Activated CD4-positive, alpha-beta T cell treated with anti-CD3 and anti-CD28 coated beads, Interleukin-2, amount 50 U/mL, for 4 hours (primary cell): ENCODE results near the gene MAP3K12.

Source experiments
- DNase-seq, 2 experiments: peaks; one replicate each; pipeline ENCODE4 v3.0.0-alpha.2; 2020

MAP3K12 gene

DNA sequence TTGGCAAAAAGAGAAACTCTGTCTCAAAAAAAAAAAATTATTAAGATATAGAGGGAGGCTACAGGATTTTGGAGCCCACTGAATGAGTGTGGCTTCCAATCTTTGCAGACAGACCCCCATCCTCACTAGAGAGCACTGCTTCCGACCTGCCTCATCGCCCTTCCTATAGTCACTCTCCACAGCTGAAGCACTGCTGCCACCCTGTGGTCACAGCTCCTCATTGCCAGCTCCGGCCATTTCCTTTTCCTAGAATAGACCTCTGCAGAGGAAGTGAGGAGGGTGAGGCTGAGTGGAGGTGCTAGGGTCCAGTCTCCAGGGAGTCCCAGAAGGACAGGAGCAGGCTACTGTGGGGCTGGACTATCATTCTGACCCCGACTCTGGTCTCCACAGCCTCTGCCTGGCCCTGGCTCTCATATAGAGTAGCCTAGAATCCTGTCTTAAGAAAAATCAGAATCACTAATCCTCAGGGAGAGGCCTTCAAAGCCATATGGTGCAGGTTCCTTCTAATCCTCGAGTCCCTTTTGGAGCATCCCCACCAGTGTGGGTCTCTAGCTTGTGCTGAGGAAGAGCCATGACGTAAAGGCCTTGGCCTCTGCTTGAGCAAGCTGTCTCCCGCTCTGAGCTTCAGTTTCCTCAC lies 9.4 kb upstream of the MAP3K12 start:
- DNase-seq: peak; percentile 80

DNA sequence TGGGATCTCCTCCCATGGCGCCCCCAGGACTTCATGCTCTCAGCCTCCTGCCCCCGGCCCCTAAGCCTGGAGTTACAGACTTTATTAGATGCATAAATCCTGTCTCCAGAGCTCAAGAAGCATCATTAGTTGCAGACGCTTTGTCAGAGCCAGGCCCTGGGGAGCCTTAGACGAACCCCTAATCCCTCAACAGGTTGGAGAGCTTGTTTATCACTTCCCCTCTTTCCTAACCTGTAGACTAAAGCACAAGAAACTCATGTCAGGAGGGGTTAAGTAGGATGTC lies 8.3 kb upstream of the MAP3K12 start:
- DNase-seq: no peak

DNA sequence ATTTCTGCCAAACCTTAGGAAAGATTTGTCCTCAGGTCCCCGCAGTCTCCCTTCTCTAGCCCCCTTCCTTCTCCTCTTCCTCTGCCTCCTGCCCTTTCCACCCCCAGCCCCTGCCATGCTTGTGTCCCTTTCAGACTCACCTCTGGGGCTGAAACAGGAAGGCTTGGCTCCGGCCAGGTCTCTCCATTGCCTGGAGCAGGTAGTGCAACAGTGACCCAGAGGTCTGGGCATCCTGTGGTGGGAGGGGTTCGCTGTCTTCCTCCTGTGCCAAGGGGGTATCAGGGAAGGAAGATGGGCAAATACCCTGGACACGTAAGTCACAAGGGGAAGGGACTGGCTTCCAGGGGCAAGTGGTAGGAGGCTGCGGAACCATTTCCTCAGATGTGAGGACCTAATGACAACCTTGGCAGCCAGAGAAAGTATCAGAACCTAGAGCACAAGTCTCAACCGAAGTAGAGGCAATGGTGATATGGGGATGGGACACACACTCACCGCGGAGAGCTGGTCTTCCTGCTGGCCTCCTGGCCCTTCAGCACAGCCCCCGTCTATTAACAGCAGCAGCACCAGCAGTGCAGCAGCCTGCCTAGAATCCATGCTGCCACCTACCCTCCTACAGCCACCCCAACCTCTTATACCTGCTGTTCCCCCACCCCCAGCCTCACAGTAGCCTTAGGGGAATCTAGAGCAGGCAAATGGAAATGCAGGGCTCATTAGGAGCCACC lies 7.8 kb upstream of the MAP3K12 start, which contains the start of gene NPFF:
NPFF (minus strand) TSS at position 604 of the 722 bp plus-strand sequence; CDS start at position 594, 10 bp downstream.
- DNase-seq: no peak

DNA sequence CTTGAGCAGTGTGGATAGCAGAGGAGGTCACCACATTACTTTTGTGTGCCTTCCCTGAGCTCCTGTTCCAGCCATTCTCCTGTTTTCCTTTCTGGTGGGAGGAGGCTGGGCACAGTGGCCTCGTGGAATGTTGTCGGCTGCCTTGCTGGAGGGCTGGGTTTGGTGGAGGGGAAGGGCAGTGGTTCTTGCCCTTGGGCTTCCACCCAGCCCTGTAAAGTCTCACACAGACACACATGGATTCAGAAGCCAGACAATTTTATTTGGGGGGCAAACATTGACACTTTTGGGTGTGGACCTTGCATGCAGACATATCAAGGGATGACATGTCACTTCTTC lies 7.2 kb upstream of the MAP3K12 start:
- no peak for DNase-seq

DNA sequence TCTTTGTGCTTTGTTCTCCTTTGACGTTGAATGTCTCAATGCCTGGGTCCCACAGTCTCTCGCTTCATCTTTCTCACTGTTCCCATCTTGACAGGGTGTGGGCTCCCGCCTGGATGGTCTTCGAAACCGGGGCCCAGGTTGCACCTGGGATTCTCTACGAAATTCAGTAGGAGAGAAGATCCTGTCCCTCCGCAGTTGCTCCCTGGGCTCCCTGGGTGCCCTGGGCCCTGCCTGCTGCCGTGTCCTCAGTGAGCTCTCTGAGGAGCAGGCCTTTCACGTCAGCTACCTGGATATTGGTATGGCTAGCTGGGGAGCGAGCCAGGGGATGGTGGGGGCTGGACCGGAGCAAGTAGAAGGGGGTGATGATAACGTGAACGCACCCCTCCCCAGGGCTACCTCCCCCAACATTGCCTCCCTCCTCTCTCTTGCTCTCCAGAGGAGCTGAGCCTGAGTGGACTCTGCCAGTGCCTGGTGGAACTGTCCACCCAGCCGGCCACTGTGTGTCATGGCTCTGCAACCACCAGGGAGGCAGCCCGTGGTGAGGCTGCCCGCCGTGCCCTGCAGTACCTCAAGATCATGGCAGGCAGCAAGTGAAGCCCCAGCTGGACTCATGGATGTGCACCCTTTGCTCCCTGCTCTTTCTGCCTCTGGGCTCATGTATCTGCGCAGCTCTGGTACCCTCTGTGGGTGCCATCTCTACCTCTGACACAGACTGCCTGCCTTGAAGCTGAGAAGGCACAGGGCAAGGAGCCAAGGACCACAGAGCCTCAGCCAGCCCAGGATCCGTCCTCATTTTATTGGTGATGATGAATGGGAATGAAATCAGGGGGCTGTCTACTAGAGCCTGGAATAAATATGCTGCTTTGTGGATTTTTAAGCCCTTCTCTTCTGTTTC lies 6.5 kb upstream of the MAP3K12 start:
- no peak for DNase-seq

DNA sequence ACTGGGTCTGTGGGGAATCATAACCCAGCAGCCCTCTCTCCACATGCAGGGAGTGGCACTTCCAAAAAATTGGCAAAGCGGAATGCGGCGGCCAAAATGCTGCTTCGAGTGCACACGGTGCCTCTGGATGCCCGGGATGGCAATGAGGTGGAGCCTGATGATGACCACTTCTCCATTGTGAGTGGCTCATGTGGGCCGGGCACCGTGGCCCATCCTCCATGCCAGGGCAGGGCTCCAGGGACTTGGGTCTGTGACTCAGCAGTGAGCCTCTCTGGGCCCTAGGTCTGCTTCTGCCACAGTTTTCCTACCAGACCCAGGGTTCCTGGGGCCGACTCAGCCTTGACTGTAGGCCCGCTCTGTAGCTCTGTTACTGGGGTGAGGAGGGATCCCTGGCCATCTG lies 5.8 kb upstream of the MAP3K12 start:
- no peak for DNase-seq

DNA sequence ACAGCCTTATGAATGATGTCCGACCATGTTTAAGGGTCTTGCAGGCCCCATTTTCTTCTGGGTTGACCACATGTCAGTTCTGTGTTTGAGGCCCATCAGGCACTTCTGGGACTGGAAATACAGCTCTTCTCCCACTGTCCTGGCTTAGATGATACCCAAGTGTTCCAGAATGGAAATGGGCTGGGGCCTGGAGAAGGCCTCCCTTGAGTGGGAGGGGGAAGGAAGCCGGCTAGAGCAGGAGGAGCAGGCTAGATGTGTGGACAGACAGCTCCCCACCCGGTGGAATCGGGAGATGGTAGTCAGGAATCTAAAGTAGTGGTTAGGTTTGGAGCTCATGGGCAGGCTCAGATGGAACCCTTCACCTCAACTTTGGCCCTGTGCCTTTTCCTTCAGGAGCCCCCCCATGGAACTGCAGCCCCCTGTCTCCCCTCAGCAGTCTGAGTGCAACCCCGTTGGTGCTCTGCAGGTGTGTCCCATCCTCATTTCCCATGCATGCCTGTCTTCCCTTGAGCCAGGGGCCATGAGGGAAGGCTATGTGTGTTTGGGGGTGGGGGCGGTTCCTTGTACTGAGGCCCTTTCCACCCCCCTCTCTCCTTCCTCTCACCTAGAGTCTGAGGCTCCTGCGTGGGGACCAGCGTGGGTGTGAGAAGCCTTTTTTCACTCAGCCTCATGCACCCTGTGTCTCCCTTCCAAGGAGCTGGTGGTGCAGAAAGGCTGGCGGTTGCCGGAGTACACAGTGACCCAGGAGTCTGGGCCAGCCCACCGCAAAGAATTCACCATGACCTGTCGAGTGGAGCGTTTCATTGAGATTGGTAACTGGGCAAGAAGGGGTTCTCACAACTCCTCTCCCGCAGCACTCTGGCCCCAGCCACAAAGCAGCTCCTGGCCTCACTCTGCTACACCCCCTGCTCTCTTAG lies 5.0 kb upstream of the MAP3K12 start:
- no peak for DNase-seq

DNA sequence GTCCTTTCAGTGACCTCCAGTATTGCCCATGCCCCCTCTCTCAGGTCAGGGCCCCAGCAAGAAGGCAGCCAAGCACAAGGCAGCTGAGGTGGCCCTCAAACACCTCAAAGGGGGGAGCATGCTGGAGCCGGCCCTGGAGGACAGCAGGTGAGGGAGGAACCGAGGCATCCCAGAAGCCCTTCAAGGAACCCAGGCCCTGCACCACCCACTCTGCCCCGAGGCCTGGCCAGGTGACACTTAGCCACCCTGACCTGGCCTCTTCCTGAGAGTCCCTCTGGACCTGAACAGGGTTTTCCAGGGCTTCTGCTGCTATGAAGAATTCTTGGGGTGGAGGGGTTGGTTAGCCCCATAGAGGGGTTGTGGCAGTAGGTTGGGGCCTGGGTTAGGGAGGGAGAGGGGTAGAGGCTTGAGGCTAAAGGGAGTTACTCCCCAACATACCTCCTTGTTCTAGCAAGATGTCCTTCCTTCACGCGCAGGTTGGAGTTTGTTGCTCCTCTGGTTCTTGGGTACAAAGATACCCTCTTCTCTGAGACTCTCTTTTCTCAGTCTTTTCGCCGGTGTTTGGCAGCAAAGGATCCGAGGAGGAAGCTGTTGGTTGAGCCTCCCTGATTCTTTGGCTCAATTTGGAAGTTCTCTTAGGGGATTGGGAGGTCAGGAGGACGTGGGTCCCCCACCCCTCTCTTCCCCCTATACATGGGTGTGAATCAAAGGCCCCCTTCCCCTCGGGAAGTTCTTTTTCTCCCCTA lies 3.9 kb upstream of the MAP3K12 start:
- no peak for DNase-seq

DNA sequence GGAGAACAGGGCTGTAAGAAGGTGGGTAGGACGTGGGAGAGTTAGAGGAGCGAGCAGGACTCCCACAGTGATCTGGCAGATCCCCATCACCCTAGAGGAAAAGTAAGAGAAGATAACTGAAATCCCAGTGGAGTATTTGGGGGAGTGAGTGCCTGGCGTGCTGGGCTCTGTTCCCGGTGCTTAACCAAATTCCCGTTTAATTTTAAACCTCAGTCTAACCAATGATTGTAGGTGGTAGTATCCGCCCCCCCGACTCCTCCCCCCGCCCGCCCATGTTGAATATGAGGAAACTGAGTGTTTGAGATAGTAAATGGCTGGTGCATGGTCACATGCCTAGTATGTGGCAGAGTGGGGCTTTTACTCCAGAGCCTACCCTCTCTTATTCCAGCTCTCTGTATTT lies 3.1 kb upstream of the MAP3K12 start:
- no peak for DNase-seq

DNA sequence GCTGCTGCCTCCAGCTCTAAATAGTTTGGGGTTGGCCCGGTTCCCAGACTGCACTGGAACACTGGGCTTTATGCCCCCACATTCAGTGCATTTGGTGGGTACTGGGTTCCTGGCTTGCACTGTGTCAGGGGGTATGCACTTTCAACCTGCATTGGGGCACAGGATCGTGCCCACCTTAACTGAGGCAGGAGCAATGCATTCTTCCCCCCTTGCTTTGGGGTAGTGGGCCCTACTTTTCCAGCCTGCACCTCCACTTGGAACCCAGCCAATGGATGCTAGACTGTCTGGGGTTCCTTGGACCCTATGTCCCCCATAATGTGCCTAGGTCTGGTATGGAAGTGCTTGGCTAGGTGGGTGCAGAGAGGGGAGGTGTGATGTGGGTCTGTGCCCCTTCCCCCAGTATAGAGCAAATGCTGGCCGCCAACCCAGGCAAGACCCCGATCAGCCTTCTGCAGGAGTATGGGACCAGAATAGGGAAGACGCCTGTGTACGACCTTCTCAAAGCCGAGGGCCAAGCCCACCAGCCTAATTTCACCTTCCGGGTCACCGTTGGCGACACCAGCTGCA lies 2.4 kb upstream of the MAP3K12 start:
- no peak for DNase-seq

DNA sequence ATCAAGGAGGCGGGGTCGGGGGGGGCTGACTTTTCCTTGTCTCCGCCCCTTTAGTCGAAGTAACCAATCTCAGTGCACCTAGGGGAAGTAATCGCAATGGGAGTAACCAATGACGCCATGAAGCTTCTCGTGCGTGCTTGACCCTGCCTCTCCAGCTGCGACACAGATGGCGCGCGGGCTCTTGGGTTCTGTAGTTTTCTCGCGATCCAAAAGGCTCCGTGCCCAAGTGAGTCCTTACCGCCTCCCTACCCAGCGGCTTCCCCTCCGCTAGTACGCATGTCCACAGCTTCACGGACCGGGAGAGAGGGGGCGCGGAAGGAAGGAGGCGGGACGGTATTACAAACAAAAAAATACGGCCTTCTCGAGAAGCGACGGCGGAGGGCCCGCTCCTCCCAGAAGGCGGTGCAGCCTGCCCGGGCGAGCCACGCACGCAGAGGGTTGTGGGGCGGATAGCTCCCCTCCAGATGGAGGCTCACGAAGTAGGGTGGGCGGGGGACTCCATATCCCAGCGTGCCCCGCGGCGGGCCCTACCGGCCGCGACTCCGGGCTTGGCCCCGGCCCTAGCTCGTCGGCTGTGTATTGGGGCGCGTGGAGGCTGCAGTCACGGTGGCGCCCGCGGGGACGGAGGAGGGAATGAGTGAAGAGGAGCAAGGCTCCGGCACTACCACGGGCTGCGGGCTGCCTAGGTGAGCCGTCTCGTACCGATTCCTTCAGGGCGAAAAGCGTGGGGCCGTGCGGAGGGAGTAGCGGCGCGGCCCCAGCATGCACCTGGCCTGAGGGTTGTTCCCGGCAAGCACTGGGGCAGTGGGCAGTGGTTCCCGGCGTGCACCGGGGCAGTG lies 1.7 kb upstream of the MAP3K12 start, which contains the start of gene TARBP2:
TARBP2 (plus strand) TSS at position 508 of the 839 bp plus-strand sequence; CDS start at position 634, 126 bp downstream.
- DNase-seq: peak; percentile 92

DNA sequence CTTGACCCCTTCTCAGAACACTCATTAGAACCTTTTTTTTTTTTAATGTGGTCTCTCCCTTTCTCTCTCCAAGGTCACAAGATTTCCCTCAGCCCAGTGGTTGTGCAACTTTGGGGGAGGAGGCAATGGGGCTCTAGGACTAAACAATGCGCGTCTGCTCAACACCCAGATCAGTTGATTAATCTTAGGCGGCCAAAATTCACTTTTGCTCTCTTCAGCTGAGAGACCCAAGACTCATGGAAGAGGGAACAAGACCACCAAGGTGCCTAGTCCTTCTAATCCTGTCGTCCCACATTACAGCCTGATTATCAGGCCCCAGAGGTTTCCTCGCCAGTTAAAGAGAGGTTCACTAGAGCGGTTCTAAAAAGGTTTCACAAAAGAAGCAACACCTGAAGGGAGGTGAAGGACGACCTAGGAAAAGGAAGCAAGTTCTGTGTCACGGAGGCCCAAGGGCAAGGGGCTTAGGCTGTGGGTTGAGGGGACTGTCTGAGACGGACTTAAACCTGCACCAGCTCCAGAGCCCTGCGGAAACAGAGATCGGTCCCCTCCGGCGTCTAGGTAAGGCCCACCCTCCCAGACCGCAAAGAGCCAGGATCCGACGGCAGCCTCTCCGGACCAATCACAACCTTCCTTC lies 1.0 kb upstream of the MAP3K12 start:
- DNase-seq: no peak

DNA sequence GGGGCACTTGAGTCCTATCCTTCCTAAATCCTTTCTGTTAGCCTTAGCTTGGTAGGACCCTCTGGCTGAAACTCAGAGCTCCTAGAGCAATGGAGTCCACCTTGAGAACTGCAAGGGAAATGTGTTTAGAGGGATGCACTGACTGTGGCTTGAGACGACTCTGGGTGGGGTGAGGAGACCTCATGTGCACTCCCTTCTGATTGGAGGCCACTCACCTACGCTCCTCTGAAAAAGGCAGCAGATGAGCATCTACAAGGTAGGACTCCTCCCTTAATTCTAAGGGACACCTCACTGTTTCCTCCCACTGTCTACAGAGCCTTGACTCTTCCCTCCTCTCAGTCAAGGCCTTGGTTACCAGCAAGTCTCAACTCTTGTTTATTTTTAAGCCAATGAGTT lies 1.0 kb downstream of the MAP3K12 start:
- DNase-seq: no peak

DNA sequence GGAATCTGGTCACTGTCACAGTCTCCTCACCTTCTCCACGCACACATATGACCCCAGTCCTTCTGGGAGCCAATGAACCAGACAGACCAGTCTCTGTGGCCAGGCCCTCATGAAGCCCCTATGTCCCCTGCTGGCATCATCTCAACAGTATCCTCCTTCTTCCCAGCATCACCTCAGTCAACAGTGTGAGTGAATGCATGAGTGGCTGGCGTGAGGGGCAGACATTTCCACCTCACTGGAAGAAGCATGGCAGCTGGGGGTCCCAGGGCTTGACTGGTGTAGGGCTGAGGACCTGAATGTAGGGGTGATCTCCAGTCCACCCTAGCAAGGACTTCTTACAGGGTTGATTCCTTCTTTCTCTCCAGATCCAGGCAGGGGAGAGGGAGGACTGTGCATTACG lies 1.8 kb downstream of the MAP3K12 start:
- no peak for DNase-seq

DNA sequence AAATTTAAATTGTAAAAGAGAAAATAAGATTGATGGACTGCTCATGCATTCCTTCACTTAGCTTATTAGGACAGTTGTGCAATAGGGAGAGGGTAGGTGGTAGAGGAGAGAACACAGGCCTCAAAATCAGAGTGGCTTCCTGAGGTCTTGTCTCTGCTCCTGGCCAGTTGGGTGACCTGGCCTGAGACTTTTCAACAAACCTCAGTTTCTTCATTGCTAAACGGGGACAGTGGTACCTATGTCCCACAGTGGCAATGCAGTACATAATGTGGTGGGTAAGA lies 2.6 kb downstream of the MAP3K12 start:
- no peak for DNase-seq

DNA sequence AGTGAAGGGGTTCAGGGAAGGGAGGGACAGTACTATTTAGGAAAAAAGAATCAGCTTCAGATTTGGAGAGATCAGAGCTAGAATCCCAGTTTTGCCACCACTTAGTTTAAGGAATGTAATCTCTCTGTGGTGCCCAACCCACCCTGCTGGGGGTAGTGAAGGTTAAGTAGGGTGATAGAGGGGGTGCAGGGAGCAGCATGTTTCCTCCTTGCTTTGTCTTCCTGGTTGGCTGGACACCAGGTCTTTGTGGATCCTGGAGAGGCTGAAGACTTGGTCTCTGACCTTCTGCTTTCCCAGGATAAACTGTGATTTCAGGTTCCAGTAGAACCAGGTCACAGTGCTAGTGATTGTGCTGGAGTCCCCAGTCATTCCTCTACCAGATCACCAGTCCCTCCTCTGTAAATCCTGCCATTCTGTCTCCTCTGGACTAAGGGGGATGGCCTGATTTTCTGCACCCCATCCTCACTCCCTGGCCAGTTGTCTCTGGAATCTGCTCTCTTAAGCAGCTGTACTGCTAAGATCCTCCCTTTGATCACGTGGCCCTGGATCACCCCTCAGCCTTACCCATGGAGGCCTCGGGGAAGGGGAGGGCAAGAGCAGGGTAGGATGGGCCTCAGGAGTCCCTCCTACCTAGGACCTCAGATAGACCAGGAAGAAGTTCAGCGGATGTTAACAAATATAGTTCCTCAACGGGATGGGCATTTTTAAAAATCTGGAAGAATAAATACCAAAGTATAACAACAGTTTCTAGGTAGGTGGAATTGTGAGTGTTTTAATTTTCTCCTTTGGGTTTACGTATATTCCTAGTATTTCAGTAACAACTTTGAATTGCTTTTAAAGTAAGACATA lies 3.1 kb downstream of the MAP3K12 start:
- DNase-seq: no peak

DNA sequence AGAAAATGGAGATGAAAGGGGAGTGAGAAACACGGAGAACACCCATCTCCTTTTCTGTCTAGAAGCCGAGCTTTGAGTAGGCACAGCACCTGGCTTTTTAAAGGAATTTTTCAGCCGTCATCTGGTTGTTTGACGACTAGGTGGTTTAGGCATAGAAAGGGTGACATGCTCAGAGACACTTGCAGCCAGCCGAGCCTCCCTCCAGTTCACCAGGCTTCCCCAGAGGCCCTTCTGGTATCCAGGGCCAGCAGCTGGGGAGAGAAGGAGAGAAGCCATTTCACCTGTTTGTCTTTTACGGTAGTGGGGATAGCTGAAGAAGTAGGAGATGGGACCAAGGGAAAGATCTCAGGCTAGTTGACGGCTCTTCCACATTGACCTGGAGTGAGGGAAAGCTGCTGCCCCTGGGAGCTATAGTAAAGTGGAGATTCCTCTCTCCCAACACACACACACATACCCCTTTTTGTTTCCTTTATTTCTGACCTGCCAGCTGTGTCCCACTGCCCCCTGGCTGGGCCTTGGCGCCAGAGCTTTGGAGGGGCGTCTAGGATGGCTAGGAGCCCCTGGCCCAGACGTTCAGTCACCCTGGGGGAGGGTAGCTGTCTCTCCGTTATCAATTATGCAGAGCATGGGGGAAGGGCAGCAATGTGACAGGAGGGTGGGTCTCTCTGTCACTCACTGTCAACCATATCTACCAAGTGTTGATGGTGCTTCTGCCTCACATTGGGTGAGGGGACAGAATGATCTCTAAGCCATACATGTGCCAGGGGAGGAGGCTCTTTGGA lies 5.5 kb downstream of the MAP3K12 start:
- no peak for DNase-seq

DNA sequence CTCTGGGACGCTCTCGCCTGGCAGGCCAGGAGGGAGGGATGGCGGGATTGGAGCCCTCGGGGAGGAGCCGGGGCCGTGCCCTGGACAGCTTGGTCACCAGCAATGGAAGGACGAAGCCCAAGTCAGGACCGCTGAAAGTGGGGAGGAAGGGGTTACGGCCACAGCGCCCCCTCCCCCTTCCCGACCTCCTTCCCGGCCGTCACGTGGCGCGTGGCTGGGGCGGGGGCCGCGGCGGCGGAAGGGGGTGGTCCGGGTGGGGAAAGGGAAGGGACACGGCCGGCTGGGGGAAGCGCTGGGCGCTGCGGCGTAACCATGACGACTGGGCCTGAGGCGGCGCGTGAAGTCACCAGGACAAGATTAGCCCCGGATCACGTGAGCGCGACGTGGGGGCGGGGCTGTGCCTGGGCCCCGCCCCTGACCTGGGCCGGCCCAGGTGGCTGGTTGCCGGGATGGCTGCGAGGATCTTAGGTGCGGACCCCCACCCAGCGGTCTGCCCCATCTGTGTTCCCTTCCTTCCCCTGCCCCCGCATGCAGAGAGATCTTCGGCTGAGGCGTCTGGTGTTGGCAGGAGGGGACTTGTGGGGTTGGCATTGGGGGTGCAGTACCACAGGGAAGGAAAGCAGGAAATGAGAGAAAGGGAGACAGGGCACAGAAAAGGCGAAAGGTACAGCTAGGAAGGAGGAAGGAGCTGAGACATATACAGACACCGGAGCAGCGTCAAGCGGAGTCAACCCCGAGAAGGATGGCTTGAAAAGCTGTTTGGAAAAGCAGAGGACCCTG lies 6.2 kb downstream of the MAP3K12 start:
- DNase-seq: peak; percentile 73 to 77
